CD14-positive monocyte (primary cell): ENCODE data around the gene THEM4. TPM values are rescaled to one million over a fixed set of nuclear protein-coding genes. Genes with fewer than 3 reads are reported as not detected.

ENCODE experiments used
- DNase-seq, 3 donors: peaks; one replicate each; pipeline ENCODE4 v3.0.0-alpha.2; 2011 to 2022
- H2AFZ ChIP-seq: 2 replicates; pipeline ENCODE4 v1.6.0; 2012; ENCODE audit warnings: mild to moderate bottlenecking, low read depth, low read length, inconsistent platforms; ENCODE audit not compliant: insufficient read depth, poor library complexity, severe bottlenecking
- H3K27ac ChIP-seq, 2 donors: 1 replicate in 1 of 2; 2 replicates in 1 of 2; pipeline ENCODE4 v1.5.1; 2012 to 2013; ENCODE audit warnings: low read length in 2 of 2, control low read depth in 1 of 2, inconsistent platforms in 1 of 2, low read depth in 1 of 2, mild to moderate bottlenecking in 1 of 2
- H3K27me3 ChIP-seq, 2 donors: one replicate each; pipeline versions ENCODE4 v1.6.0 to v1.6.1; 2011 to 2013; ENCODE audit warnings: low read length in 2 of 2; ENCODE audit not compliant: control insufficient read depth in 2 of 2, insufficient read depth in 2 of 2
- H3K36me3 ChIP-seq, 2 donors: replicated peaks in 1 of 2; 1 replicate in 1 of 2; 2 replicates in 1 of 2; pipeline versions ENCODE4 v1.5.1 to v1.6.1; 2012 to 2013; ENCODE audit warnings: low read length in 2 of 2, control low read depth in 1 of 2, inconsistent platforms in 1 of 2, mild to moderate bottlenecking in 1 of 2; ENCODE audit not compliant: insufficient read depth in 2 of 2, control insufficient read depth in 1 of 2
- H3K4me1 ChIP-seq, 2 donors: 1 replicate in 1 of 2; 2 replicates in 1 of 2; pipeline versions ENCODE4 v1.5.1 to v1.6.1; 2012 to 2013; ENCODE audit warnings: low read length in 2 of 2, control low read depth in 1 of 2, inconsistent platforms in 1 of 2, mild to moderate bottlenecking in 1 of 2, moderate library complexity in 1 of 2; ENCODE audit not compliant: insufficient read depth in 2 of 2, control insufficient read depth in 1 of 2
- H3K4me2 ChIP-seq: replicated peaks from 2 replicates; pipeline ENCODE3; 2012; ENCODE audit warnings: low read length, moderate library complexity, mild to moderate bottlenecking; ENCODE audit not compliant: poor library complexity, severe bottlenecking; ENCODE audit errors: extremely low read depth
- H3K4me3 ChIP-seq, 3 experiments: fragments of 200-600 bp in 1 of 3; sonication (generic) in 1 of 3; replicated peaks in 1 of 3; 1 replicate in 2 of 3; 2 replicates in 1 of 3; pipeline ENCODE4 v1.5.1; 2011 to 2013; ENCODE audit warnings: low read length in 3 of 3, mild to moderate bottlenecking in 3 of 3, control low read depth in 2 of 3, low read depth in 2 of 3, inconsistent platforms in 1 of 3, moderate library complexity in 1 of 3
- H3K79me2 ChIP-seq: 2 replicates; pipeline ENCODE4 v1.6.0; 2012; ENCODE audit warnings: mild to moderate bottlenecking, control low read depth, inconsistent platforms, low read length, moderate library complexity; ENCODE audit not compliant: insufficient read depth
- H3K9ac ChIP-seq: 2 replicates; pipeline ENCODE4 v1.6.0; 2017; ENCODE audit warnings: low read length, mild to moderate bottlenecking; ENCODE audit not compliant: insufficient read depth, poor library complexity, severe bottlenecking
- H3K9me3 ChIP-seq, 2 donors: replicated peaks in 1 of 2; 1 replicate in 1 of 2; 2 replicates in 1 of 2; pipeline versions ENCODE4 v1.5.1 to v1.6.1; 2012 to 2013; ENCODE audit warnings: low read length in 2 of 2, control low read depth in 1 of 2; ENCODE audit not compliant: control insufficient read depth in 1 of 2, insufficient read depth in 1 of 2
- H4K20me1 ChIP-seq: 2 replicates; pipeline ENCODE4 v1.6.0; 2012; ENCODE audit warnings: mild to moderate bottlenecking, low read length, control low read depth, moderate library complexity; ENCODE audit not compliant: insufficient read depth
- H3K27ac Mint-ChIP-seq, 7 donors: one replicate each; pipeline ENCODE4 v1.8.0; 2020; ENCODE audit warnings: mild to moderate bottlenecking in 7 of 7, mixed read lengths in 7 of 7, moderate library complexity in 6 of 7, inconsistent platforms in 2 of 7
- H3K27me3 Mint-ChIP-seq, 3 donors: one replicate each; pipeline ENCODE4 v1.8.0; 2021 to 2022; ENCODE audit warnings: low read depth in 3 of 3, mild to moderate bottlenecking in 3 of 3, mixed read lengths in 3 of 3, moderate library complexity in 3 of 3, inconsistent platforms in 1 of 3
- H3K36me3 Mint-ChIP-seq, 2 donors: one replicate each; pipeline ENCODE4 v1.8.0; 2020; ENCODE audit warnings: mixed read lengths in 2 of 2, inconsistent platforms in 1 of 2, mild to moderate bottlenecking in 1 of 2
- H3K4me1 Mint-ChIP-seq: one replicate; pipeline ENCODE4 v1.8.0; 2020; ENCODE audit warnings: mild to moderate bottlenecking, mixed read lengths
- H3K4me3 Mint-ChIP-seq, 2 donors: one replicate each; pipeline ENCODE4 v1.8.0; 2020; ENCODE audit warnings: mild to moderate bottlenecking in 2 of 2, mixed read lengths in 2 of 2, moderate library complexity in 1 of 2
- H3K9me3 Mint-ChIP-seq, 7 donors: one replicate each; pipeline ENCODE4 v1.8.0; 2020 to 2022; ENCODE audit warnings: mixed read lengths in 7 of 7, mild to moderate bottlenecking in 6 of 7, moderate library complexity in 6 of 7, inconsistent platforms in 2 of 7
- WGBS: methylation state at CpG from one replicate; pipeline ENCODE4 v1.1.5; 2013; ENCODE audit warnings: missing lambda C conversion rate; ENCODE audit not compliant: insufficient coverage; 5-methylcytosine and 5-hydroxymethylcytosine counted together
- intact Hi-C, 2 donors: fragments of 100-400 bp; cut with micrococcal nuclease; formaldehyde crosslinking; loops; one replicate each; pipeline versions ENCODE4 v1.15.0 to v1.15.1; 2023
- polyA plus RNA-seq, 3 donors: library from polyadenylated mRNA; depleted of rRNA in 1 of 3; unstranded in 2 of 3; stranded (reverse) in 1 of 3; fragments of 300-500 nt in 2 of 3; fragments of >200 nt in 1 of 3; fragmentation: Illumina TruSeq in 2 of 3; gene quantifications; 1 replicate in 2 of 3; 2 replicates in 1 of 3; pipeline ENCODE4 v1.2.3, GENCODE V29; 2012 to 2021
- TF ChIP-seq, protein P1 (sequence below): fragments of 200-600 bp; IDR thresholded peaks from one replicate; pipeline ENCODE4 v1.8.0; 2022; ENCODE audit warnings: antibody characterized with exemption, mild to moderate bottlenecking

Gene THEM4
- polyA plus RNA-seq, 3 donors: 3.7 to 6.0 (median 4.6) TPM

DNA sequence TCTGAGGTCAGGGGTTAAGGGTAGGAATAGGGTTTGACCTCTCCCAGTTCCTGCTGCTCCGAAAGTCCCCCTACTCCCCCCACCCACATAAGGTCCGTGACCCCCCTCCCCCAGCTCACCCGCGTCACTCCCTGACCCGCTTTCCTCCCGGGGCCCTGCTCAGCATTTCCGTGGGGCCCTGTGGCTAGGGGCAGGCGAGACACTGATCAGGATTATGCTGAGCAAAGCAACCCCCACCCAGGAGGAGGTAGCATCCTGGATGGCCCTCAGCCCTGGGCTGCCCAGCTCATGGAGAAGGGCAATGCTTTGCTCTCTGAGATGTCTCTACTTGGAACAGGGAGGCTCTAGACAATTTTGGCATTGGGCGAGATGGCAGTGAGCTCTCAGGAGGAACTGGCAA is 81.5 kb downstream of the THEM4 start:
- Mint-ChIP-seq H3K9me3 (no peaks in the 10 kb centered on the region), H3K4me1 (peaks cover 48% of the 10 kb centered on the region), H3K27me3 (peaks cover 3 to 13% (median 5%) of the 10 kb centered on the region in 3 donors), H3K36me3 (no peaks in the 10 kb centered on the region), H3K4me3 (no peak overlapping the region), H3K27ac (peak overlapping the region in 1 of 7 donors; percentile 7)
- DNase-seq: no peak
- H4K20me1 ChIP-seq: no peaks in the 10 kb centered on the region
- peaks cover 40 to 55% of the 10 kb centered on the region in 2 donors for H3K4me1 ChIP-seq
- WGBS: 38% methylated on average over 2 of the region's 9 CpGs
- intact Hi-C loops: no loop called here
- no peaks in the 10 kb centered on the region for H3K36me3 ChIP-seq
- no peak overlapping the region for H3K4me3 ChIP-seq
- peak overlapping the region; percentile 35 for H2AFZ ChIP-seq
- no peak overlapping the region for H3K27ac ChIP-seq
- no peaks in the 10 kb centered on the region for H3K79me2 ChIP-seq
- H3K4me2 ChIP-seq: no peak overlapping the region
- TF ChIP-seq, protein P1, sequence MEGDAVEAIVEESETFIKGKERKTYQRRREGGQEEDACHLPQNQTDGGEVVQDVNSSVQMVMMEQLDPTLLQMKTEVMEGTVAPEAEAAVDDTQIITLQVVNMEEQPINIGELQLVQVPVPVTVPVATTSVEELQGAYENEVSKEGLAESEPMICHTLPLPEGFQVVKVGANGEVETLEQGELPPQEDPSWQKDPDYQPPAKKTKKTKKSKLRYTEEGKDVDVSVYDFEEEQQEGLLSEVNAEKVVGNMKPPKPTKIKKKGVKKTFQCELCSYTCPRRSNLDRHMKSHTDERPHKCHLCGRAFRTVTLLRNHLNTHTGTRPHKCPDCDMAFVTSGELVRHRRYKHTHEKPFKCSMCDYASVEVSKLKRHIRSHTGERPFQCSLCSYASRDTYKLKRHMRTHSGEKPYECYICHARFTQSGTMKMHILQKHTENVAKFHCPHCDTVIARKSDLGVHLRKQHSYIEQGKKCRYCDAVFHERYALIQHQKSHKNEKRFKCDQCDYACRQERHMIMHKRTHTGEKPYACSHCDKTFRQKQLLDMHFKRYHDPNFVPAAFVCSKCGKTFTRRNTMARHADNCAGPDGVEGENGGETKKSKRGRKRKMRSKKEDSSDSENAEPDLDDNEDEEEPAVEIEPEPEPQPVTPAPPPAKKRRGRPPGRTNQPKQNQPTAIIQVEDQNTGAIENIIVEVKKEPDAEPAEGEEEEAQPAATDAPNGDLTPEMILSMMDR: no peak
- no peak overlapping the region for H3K9ac ChIP-seq
- H3K27me3 ChIP-seq: no peaks in the 10 kb centered on the region
- no peaks in the 10 kb centered on the region for H3K9me3 ChIP-seq

GRCh38 chr1:151825751-151826660 is 83.3 kb downstream of the THEM4 start:
- H3K79me2 ChIP-seq: no peaks in the 10 kb centered on the region
- H3K4me1 ChIP-seq: peaks cover 30 to 37% of the 10 kb centered on the region in 2 donors
- peaks cover 2 to 13% (median 5%) of the 10 kb centered on the region in 3 donors for H3K27me3 Mint-ChIP-seq
- H3K36me3 ChIP-seq: no peaks in the 10 kb centered on the region
- no peak overlapping the region for H3K27ac Mint-ChIP-seq
- H3K4me3 Mint-ChIP-seq: no peak overlapping the region
- no peak overlapping the region for H2AFZ ChIP-seq
- H3K4me1 Mint-ChIP-seq: peaks cover 33% of the 10 kb centered on the region
- H3K4me3 ChIP-seq: no peak overlapping the region
- H3K9ac ChIP-seq: no peak overlapping the region
- H3K36me3 Mint-ChIP-seq: no peaks in the 10 kb centered on the region
- no peak overlapping the region for H3K4me2 ChIP-seq
- no peak for DNase-seq
- no peaks in the 10 kb centered on the region for H3K9me3 Mint-ChIP-seq
- intact Hi-C loops: no loop called here
- TF ChIP-seq, protein P1: no peak
- no peak overlapping the region for H3K27ac ChIP-seq
- no peaks in the 10 kb centered on the region for H3K9me3 ChIP-seq
- H4K20me1 ChIP-seq: no peaks in the 10 kb centered on the region
- 65% methylated on average over 3 of the region's 21 CpGs for WGBS
- H3K27me3 ChIP-seq: no peaks in the 10 kb centered on the region
